Lung microvascular endothelial cell (primary cell): ENCODE measurements around the gene DDX24. TPM values are rescaled to one million over a fixed set of nuclear protein-coding genes. Genes with fewer than 3 reads are reported as not detected.

Experiments used
- DNase-seq, 2 donors: peaks; one replicate each; pipeline versions ENCODE4 v3.0.0 to v3.0.0-alpha.2; 2010; ENCODE audit warnings: low read depth in 2 of 2
- total RNA-seq: library from RNA; depleted of rRNA; stranded (reverse); fragments of >200 nt; gene quantifications from 2 replicates; pipeline ENCODE4 v1.2.1, GENCODE V29; 2014

DDX24 gene
- total RNA-seq, 1 donor from 2014 or later = 79.8 TPM

DNA sequence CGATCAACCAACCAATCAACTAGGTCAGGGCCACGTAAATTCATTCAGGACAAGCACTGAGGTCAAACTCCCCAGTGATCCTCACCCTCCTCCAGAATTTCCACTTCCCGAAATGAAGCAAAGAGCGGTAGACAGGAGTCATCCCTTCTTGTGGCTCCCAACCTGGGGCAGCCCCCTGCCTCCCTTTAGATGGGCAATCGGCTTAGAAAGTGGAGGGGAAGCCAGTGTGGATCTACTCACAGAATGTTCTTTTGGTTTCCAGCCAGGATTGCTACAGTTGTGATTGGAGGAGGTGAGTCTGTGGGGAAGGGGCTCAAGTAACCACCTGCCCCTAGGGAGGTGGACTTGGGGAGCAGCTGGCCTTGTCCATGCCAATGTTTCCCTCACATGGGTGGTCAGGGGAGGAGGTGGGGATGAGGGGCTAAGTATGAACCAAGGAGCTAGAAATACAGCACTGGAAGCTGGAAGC is 33.6 kb upstream of the DDX24 start:
- peak in 1 of 2 donors; percentile 27 for DNase-seq

DNA sequence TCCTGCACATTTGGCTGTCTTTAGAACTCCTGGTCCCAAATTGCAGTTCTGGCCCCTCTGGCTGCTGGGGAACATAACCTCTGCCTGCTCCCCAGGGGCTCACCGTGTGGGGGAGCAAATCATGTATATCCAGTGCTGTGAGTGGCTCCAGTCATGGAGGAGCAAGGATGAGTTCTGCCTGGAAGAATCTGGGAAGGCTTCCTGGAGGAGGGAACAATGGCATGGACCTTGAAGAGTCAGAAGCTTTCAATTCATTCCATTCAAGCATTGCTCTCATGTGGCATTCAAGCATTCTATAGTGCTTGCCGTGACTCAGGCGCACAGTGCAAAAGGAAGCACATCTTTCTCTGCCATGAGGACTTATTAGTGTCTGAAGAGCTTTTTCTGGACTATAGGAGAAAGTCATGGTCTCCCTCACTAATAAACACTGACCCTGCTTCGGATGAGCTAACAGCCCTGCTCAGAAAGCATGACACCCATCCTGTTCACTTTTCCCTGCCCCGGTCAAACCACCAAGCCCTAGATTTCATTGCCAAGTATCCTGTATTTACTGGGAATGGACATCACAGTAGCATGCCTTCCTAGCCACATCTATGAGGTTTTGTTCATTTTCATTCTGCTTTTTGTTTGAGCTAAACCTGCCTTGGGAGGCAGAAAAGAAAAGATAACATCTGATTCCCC is 33.0 kb upstream of the DDX24 start:
- DNase-seq = peak; percentile 49 to 54

DNA sequence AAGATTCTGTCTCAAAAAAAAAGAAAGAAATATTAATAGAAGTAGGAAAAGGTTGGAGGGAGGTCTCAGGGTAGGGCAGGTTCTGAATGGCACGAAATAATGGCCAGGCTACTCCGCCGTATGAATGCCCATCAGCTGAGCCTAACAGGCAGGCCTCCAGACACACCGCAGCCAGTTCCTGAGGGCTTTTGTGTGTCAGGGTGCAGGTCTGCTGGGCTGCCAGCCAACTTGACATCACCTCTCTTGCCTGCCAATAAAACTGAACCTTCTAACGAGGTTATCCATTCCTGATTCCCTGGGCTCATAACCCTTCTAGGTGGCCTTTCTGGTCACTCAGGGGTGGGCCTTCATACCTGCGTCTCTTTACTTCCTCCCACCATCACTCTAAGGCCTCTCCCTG is 32.5 kb upstream of the DDX24 start:
- peak; percentile 80 to 81 for DNase-seq

DNA sequence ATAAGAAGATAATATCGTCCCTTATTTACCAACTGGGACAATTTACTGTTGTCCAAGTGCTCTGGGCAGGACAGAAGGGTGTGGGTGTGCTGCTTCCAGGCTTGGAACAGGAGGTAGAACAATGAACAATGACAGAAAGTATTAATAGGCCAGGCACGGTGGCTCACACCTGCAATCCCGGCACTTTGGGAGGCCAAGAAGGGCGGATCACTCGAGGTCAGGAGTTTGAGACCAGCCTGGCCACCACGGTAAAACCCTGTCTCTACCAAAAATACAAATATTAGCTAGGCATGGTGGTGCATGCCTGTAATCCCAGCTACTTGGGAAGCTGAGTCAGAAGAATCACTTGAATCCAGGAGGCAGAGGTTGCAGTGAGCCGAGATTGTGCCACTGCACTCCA is 32.1 kb upstream of the DDX24 start:
- no peak for DNase-seq

DNA sequence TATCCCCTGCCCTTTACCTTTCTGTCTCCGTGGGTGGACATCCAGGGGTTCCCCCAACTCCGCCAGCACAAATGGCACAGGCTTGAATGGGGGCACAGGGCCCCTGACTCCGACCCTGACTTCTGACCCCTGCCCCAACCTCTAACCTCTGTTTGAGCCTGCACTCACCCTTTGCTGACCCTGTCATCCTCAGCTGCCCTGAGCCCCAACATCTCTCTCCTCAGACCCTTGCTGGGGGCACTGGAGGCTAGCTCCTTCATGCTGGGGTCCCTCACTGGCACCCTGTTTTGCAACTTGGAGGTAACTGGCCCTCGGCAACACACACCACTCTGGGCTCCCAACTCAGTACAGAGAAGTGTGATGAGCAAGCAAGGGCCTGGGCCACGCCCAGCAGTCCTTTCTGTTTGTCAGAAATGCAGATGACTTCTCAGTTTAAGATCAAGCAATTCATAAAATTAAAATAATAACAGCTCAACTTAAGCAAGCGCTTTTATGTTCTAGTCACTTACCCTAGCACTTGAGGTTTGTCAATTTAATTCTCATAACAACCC is 31.6 kb upstream of the DDX24 start:
- DNase-seq = peak in 1 of 2 donors; percentile 29

DNA sequence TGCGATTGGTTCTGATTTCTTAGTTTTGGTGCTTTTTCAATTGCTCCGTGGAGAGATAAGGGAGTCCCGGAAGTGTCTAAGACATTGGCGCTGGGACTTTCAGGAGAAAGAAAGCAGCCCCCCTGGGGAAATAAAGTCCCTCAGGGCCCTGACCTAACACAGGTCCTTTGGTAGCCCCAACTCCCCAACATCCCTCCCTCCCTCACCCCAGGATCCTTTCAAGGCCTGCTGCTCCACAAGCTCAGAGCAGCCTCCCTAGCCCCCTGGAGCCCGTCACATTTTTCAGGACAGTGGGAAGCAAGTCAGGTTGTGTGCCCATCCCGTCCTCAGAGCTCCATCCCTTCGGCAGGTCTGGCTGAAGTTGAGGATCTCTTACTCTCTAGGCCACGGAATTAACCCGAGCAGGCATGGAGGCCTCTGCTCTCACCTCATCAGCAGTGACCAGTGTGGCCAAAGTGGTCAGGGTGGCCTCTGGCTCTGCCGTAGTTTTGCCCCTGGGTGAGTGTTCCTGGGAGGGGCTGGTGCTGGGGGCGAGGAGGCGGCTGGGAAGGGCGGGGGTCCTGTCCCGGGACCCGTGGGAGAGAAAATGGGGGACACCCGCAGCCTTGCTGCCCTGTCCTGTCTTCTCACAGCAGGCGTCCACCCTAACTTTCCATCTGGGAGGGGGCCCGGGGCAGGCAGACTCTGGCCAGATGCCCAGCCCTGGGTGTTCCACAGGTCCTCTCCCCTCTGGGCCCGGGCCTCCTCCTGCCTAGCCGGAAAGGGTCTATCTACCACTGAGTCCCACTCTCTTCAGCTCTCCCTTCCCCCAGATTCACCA is 30.5 kb upstream of the DDX24 start:
- DNase-seq = peak in 1 of 2 donors; percentile 16

DNA sequence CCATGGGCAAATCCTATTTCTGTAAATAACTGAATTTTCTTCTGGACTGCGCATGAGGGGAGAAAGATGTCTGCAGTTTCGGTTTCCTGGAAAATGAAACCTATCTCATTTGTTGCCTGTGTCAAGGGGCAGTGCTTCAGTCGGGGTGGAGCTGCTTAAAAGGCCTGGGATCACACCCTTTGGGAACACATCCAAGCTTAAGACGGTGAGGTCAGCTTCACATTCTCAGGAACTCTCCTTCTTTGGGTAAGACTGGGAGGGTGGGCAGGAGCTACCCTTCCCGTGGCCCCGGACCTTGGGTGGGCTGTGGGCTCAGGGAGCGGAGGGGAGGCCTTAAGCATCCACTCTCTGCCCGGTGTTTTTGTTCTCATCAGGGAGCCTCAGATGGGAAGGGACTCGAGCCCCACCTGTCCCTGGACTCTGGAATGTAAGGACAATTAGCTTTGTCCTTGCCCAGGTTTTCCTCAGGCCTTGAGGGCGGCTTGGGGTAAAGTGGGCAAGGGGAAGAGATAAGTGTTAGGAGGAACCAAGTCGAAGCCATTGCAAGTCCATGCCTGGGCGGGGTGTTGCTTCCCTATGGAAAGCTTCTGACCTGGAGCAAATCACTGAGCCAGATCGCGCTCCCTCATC is 29.7 kb upstream of the DDX24 start, which contains the start of gene IFI27:
Gene IFI27 (plus strand): TSS at position 185 of the 630 bp plus-strand sequence.
- peak in 1 of 2 donors; percentile 97 for DNase-seq

DNA sequence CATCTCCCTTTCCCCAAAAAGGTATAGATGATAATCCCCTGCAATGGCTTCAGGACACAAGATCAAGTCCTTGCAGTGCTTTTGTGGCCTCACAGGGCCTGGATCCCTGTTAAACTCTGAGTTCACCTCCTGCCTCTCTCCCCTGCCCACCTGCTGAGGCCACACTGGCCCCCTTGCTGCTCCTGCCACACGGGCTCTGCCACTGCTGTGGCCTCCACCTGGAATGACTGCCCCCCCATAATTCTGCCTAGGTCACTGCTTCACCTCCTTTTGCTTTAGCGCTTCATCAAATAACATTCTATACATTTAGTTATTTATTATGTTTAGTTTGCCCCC is 28.9 kb upstream of the DDX24 start:
- DNase-seq = no peak

DNA sequence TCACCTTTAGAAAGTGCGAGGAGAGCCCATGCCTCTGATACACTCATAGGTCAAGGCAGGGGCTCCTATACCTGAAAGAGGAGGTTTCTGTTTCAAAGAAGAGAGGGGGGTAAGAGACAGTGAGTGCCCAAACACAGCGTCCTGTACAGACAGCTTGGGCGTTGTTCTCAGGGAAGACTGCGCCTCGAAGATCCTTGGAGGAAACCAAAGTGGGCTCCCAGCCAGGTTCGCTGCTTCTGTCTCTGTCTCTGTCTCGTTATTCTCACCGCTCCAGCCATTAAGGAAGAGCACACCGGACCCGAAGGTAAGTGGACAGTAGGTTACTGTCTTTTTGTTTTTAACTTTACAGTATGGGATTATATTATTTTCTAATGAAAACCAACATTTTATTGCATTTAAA is 23.7 kb upstream of the DDX24 start:
- DNase-seq = no peak

DNA sequence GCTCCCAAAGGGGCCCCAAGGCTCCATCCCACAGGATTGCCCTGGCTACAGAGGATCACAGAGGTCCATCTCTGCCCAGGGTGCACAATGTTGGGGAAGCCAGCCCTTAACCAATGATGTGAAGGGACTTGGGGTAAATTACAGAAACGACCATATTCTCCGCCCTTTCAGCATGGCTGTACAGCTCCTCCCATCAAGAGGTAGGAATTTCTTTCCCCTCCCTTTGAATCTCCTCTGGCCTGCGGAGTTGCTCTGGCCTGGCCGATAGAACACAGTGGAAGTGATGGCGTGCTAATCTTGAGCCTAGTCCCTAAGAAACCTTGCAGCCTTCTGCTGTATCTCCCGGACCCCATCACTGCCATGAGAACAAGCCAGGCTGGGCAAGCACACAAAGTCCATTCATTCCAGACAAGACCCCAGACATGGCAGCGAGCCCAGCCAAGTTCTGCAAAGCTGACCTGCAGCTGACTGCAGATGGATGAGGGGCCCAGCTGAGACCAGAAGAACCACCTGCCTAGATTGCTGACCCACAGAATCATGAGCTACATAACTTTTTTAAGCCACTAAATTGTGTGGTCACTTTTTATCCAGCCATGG is 22.6 kb upstream of the DDX24 start:
- DNase-seq = no peak

DNA sequence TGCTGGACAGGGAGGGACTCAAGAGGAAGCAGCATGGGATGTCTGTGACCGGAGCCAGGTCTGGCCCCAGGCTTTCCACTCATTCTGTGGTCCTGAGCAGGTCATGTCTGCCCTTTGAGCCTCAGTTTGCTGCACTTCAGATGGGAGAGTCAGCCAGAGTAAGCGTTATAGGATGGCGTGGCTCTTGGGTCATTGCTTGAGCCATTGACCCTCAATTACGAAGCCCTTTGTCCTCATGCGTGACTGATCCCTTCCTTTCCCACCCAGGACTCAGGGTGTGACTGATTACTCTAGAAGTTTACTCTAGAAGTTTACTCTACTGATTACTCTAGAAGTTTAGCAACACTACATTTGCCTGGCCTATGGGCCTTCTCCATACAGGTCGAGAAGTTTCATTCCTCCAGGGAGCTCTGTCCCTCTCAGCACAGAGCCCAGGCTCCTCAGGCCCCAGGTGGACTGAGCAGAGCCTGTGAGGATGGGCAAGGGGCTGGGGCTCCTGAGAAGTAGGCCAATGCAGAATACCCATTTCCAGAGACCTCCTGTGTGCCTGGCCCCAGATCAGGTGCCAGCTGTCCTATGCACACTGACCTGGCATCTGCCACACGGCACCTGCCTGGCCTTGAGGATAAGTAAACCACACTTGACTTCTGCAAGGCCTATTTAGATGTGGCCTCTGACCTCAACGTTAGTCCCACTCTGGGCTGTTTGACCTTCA is 21.9 kb upstream of the DDX24 start:
- no peak for DNase-seq

DNA sequence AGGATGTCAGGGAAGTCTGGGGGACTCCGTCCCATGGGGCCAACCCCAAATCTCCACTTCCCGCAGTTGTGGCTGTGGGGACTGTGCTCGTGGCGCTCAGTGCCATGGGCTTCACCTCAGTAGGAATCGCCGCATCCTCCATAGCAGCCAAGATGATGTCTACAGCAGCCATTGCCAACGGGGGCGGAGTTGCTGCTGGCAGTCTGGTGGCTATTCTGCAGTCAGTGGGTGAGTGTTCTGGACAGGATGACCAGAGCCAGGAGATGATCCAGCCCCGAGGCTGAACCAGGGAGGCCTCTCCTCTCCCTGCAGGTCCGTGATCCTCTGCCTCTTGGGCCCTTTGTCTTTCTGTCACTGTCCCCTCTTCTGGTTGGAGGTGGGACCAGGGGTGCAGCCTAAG is 20.7 kb upstream of the DDX24 start:
- no peak for DNase-seq

DNA sequence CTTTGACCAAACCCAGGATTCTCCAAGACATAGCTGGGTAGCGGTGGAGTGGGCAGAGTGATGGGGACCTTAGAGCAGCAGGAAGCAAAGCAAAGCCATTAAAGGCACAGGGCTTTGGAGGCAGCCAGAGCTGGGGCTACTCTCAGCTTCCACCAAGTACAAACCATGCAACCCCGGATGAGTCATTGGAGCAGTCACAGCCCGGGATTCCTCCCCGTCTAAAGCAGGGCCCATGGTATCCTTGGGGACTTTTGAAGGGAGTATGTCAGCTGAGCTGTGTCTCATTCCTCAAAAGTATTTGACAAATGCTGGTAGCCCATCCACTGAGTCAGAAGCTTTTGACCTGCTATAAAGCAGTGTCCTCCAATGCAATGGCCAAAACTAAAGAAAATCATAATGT is 19.8 kb upstream of the DDX24 start:
- peak in 1 of 2 donors; percentile 50 for DNase-seq

DNA sequence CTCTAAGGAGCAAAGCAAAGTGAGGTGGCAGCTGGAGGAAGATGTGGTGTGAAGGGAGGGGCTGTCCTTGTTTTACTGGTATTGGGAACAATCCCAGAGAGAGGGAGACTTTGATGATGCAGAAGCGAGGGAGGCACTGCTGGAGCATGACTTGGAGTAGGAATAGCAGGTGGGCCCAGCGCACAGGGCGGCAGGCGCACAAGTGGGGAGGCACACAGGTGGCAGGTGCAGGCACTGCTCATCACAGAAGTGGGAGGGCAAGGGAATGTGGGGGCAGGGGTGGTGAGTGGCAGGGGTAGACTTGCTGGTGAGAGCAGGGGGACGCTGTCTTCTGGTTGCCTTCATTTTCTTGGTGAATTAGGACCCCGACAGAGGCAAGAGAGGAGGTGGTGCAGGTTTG is 18.0 kb upstream of the DDX24 start:
- DNase-seq = no peak

DNA sequence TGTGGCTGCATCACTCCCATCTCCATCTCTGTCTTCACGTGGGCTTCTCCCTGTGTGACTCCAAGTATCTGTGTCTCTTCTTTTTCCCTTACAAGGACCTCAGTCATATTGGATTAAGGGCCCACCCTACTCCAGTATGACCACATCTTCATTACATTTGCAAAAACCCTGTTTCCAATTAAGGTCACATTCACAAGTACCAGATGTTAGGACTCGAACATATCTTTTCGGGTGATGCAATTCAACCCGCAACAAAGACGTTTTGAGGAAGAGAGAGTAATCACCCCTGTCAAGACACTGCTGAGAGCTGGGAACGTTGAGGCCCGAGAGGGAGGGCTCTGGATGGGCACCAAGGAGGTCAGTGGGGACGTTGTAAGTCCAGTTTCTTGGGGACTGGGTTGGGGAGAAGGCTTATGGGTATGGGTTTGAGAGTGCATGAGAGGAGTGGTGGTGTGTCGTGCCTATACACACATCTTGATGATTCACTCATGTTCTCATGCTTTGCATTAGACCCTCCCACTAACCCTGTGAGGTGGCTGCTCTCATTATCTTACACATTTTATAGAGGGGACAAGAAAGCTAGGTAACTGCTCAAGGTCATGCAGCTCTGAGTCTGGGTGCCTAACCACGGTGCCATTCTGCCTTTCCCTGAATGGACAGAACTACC is 17.5 kb upstream of the DDX24 start:
- DNase-seq = no peak

DNA sequence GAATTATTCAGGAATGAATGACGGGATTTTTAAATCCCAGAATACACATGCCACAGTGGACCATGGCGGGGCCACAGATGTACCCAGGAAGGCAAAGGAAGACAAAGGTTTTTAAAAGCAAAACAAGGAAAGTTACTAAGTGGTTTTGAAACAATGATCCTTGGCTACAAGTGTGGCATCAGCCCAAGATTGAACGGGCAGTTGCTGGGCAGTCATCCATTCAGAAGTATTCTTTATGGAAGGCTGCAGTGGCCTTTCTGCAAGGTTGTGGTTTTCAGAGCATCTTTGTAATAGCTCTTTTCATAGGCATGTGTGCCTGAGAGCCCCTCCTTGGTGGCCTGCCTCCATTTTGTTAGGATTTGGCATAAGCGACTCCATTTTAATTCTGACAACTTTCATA is 16.1 kb upstream of the DDX24 start:
- DNase-seq = no peak

DNA sequence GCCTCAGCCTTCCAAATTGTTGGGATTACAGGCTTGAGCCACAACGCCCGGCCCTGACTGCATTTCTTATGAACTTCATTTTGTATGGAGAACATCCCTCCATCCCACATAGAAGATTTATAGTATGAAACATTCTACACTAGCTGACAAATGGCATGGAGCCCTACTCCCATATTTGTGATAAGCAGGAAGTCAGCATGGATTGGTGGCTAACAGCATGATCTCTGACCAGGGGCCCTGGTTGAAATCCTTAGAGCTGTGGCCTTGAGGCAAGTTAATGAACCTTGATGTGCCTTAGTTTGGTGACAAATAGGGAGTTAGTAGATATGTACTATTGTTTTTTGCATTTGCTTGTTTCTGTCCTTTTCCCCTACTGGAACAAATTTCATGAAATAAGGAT is 12.4 kb upstream of the DDX24 start:
- no peak for DNase-seq

DNA sequence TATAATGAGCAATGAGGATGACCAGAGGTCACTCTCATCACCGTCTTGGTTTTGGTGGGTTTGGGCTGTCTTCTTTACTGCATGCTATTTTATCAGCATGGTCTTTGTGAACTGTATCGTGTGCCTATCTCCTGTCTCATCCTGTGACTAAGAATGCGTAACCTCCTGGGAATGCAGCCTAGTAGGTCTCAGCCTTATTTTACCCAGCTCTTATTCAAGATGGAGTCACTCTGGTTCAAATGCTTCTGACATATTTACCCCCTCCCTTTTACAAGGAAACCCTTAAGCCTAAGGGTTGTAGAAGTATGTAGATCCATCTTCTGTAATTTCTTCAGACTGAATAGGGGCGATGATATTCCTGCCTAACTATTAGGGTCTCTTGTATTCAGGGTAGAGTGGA is 8.5 kb upstream of the DDX24 start:
- DNase-seq = no peak

DNA sequence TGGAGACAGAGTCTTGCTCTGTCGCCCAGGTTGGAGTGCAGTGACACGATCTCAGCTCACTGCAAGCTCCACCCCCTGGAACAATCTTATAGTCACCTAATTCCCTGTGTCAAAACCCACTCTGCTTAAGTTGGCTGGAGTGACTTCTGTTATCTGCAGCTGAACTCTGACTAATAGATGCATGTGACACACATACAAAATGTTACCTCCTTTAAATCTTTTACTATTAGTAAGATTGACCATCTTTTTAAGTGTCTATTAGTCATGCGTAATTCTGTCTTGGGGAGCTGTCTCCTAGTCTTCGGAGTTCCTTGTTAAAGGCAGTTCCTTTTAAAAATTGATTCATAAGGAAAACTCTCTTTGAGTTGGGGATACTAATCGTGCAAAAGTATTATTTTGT is 7.5 kb upstream of the DDX24 start:
- DNase-seq = no peak

DNA sequence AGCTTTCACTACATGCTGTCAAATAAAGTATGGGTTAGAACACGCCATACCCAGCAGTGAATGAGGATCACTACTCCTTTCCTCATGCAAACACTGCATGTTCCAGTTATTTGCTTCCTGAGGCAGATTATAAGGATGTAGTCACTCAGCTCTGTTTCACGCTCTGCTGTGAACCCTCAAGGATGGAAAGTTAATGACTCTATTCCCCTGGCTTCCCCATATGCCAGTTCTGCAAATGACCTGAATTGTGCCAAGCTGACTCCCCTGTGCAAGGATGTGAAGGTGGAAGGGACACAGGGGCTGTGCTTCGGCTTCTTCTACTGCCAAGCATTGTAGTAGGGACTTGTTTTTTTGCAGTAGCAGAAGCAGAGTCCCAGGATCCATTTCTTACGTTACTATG is 6.9 kb upstream of the DDX24 start:
- no peak for DNase-seq

DNA sequence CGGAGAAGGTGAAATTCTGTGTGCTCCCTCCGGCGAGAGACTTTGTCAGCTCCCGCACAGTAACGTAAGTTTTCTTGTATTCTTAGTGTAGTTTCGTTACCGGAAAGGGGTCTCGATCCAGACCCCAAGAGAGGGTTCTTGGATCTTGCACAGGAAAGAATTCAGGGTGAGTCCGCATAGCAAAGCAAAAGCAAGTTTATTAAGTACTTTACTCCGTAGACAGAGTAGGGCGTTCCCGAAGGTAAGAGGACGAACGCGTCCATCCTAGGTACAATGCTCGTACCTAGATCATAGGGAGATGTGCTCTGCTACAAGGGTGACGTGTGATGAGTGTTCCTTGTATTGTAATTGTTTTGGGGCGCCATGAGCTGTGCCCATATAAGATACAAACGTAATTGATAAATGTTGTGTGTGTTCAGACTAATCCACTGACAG is 401 bp upstream of the DDX24 start:
- peak in 1 of 2 donors; percentile 24 for DNase-seq
